Smooth muscle cell (in vitro differentiated cells): ENCODE data around the gene SLC16A11. TPM values are rescaled to one million over a fixed set of nuclear protein-coding genes. Genes with fewer than 3 reads are reported as not detected.
A peak's percentile ranks its signal among the peaks of the same experiment; 100 is the strongest.
"Not testable (repeated sequence)": the region's sequence is repeated elsewhere in the genome, so short reads cannot be mapped to it uniquely, and the experiment has no call there.

Source experiments
- DNase-seq: peaks from one replicate; lab custom pipeline; 2025; ENCODE audit not compliant: unreplicated experiment; lab: John Stamatoyannopoulos, UW
- H2AFZ ChIP-seq: fragments of 200-600 bp; sonication (generic); 2 replicates; pipeline ENCODE4 v1.6.0; 2016; ENCODE audit warnings: antibody characterized with exemption, low read depth, mild to moderate bottlenecking
- H3F3A ChIP-seq: fragments of 200-600 bp; sonication (generic); 2 replicates; pipeline ENCODE4 v1.6.0; 2017; ENCODE audit warnings: antibody characterized with exemption, low read depth
- H3K27ac ChIP-seq: fragments of 200-600 bp; sonication (generic); 2 replicates; pipeline ENCODE4 v1.5.1; 2016; ENCODE audit warnings: low read depth, mild to moderate bottlenecking
- H3K27me3 ChIP-seq: fragments of 200-600 bp; sonication (generic); 2 replicates; pipeline ENCODE4 v1.6.1; 2016; ENCODE audit warnings: low read depth, mild to moderate bottlenecking
- H3K36me3 ChIP-seq: fragments of 200-600 bp; sonication (generic); 2 replicates; pipeline ENCODE4 v1.5.1; 2016; ENCODE audit warnings: low read depth
- H3K4me1 ChIP-seq: fragments of 200-600 bp; sonication (generic); 2 replicates; pipeline ENCODE4 v1.5.1; 2016; ENCODE audit warnings: low read depth
- H3K4me2 ChIP-seq: fragments of 200-600 bp; sonication (generic); 2 replicates; pipeline ENCODE4 v1.6.0; 2016; ENCODE audit warnings: mild to moderate bottlenecking
- H3K4me3 ChIP-seq: fragments of 200-600 bp; sonication (generic); 2 replicates; pipeline ENCODE4 v1.5.1; 2016; ENCODE audit warnings: mild to moderate bottlenecking
- H3K79me2 ChIP-seq: fragments of 200-600 bp; sonication (generic); 2 replicates; pipeline ENCODE4 v1.6.0; 2016; ENCODE audit warnings: low read depth, mild to moderate bottlenecking
- H3K9ac ChIP-seq: fragments of 200-600 bp; sonication (generic); 2 replicates; pipeline ENCODE4 v1.6.0; 2016; ENCODE audit warnings: low read depth
- H3K9me3 ChIP-seq: fragments of 200-600 bp; sonication (generic); replicated peaks from 2 replicates; pipeline ENCODE4 v1.5.1; 2016; ENCODE audit warnings: low read depth
- H4K20me1 ChIP-seq: fragments of 200-600 bp; sonication (generic); 2 replicates; pipeline ENCODE4 v1.6.0; 2016; ENCODE audit warnings: low read depth
- WGBS: methylation state at CpG from one replicate; pipeline ENCODE4 v1.1.7; 2016; ENCODE audit warnings: low lambda C conversion rate; 5-methylcytosine and 5-hydroxymethylcytosine counted together
- polyA plus RNA-seq: library from polyadenylated mRNA; unstranded; fragments of >200 nt; fragmentation: Nextera tagmentation; extraction: Ambion mirVana; gene quantifications from 2 replicates; pipeline ENCODE4 v1.2.1, GENCODE V29; 2016
- total RNA-seq: library from RNA; depleted of rRNA; stranded (reverse); fragments of >200 nt; gene quantifications from 2 replicates; pipeline ENCODE4 v1.2.3, GENCODE V29; 2014
- TF ChIP-seq, protein P1 (sequence below): fragments of 200-600 bp; sonication (generic); IDR thresholded peaks from 2 replicates; pipeline ENCODE4 v1.5.1; 2017; ENCODE audit warnings: borderline replicate concordance, mild to moderate bottlenecking, antibody characterized with exemption; ENCODE audit not compliant: insufficient read depth, poor library complexity, severe bottlenecking

Gene SLC16A11
- total and polyA plus RNA-seq, 2 experiments from 2014 or later: 0.36 to 0.80 TPM

DNA sequence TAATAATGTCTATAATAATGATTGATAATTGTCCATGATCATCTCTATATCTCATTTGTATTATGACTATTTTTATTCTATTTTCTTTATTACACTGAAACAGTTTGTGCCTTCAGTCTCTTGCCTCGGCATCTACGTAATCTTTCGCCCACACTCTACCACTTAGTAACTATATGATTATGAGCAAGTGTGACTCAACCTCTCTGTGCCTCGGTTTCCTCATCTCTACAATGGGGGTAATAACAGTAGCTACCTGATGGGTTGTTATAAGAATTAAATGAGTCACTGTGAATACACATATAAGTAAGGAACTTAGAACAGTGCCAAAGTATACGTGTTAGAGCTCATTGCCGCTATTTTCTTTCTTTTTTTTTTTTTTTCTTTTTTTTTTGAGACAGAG is 3.7 kb upstream of the SLC16A11 start:
- no peak overlapping the region for H3K4me3 ChIP-seq
- TF ChIP-seq, protein P1, sequence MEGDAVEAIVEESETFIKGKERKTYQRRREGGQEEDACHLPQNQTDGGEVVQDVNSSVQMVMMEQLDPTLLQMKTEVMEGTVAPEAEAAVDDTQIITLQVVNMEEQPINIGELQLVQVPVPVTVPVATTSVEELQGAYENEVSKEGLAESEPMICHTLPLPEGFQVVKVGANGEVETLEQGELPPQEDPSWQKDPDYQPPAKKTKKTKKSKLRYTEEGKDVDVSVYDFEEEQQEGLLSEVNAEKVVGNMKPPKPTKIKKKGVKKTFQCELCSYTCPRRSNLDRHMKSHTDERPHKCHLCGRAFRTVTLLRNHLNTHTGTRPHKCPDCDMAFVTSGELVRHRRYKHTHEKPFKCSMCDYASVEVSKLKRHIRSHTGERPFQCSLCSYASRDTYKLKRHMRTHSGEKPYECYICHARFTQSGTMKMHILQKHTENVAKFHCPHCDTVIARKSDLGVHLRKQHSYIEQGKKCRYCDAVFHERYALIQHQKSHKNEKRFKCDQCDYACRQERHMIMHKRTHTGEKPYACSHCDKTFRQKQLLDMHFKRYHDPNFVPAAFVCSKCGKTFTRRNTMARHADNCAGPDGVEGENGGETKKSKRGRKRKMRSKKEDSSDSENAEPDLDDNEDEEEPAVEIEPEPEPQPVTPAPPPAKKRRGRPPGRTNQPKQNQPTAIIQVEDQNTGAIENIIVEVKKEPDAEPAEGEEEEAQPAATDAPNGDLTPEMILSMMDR: no peak
- WGBS: 84% methylated on average over 6 of the region's 6 CpGs
- H2AFZ ChIP-seq: no peak overlapping the region
- H3K79me2 ChIP-seq: no peaks in the 10 kb centered on the region
- peaks cover 8% of the 10 kb centered on the region for H3K27me3 ChIP-seq
- H3K9me3 ChIP-seq: no peaks in the 10 kb centered on the region
- no peaks in the 10 kb centered on the region for H4K20me1 ChIP-seq
- H3K4me2 ChIP-seq: peak overlapping the region; percentile 81
- H3K27ac ChIP-seq: no peak overlapping the region
- no peaks in the 10 kb centered on the region for H3K36me3 ChIP-seq
- H3K4me1 ChIP-seq: peaks cover 6% of the 10 kb centered on the region
- no peaks in the 10 kb centered on the region for H3F3A ChIP-seq
- H3K9ac ChIP-seq: no peak overlapping the region
- no peak for DNase-seq

DNA sequence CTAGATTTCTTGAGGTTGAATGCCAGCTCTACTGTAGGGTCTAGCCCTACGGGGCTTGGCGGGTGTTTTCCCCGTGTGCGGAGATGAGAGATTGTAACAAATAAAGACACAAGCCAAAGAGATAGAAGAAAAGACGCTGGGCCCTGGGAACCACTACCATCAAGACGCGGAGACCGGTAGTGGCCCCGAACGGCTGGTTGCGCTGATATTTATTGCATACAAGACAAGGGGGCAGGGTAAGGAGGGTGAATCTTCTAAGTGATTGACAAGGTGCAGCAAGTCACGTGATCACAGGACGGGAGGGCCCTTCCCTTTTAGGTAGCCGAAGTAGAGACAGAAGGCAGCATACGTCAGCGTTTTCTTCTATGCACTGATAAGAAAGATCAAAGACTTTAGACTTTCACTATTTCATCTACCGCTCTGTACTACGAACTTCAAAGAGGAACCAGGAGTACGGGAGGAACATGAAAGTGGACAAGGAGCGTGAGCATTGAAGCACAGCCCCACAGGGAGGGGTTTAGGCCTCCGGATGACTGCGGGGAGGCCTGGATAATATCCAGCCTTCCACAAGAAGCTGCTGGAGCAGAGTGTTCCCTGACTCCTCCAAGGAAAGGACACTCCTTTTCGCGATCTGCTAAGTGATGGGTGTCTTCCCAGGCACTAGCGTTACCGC is 3.0 kb upstream of the SLC16A11 start:
- not testable (repeated sequence) for H3K4me1 ChIP-seq, H3F3A ChIP-seq, H3K9ac ChIP-seq, H3K9me3 ChIP-seq, H3K79me2 ChIP-seq, DNase-seq, H3K27me3 ChIP-seq, H4K20me1 ChIP-seq, H3K36me3 ChIP-seq
- Histone ChIP-seq H3K4me2 (peak overlapping the region; percentile 81), H3K27ac (peak overlapping the region; percentile 59), H3K4me3 (peak overlapping the region; percentile 40), H2AFZ (peak overlapping the region; percentile 53)
- WGBS: 3% methylated on average over 26 of the region's 26 CpGs

GRCh38 chr17:7046127-7046724 is 2.3 kb upstream of the SLC16A11 start:
- H3K9ac ChIP-seq: no peak overlapping the region
- 6% methylated on average over 15 of the region's 15 CpGs for WGBS
- no peaks in the 10 kb centered on the region for H3K79me2 ChIP-seq
- H3F3A ChIP-seq: peaks cover 2% of the 10 kb centered on the region
- TF ChIP-seq, protein P1: no peak
- peaks cover 8% of the 10 kb centered on the region for H3K27me3 ChIP-seq
- H3K27ac ChIP-seq: peak overlapping the region; percentile 59
- H3K9me3 ChIP-seq: no peaks in the 10 kb centered on the region
- peaks cover 6% of the 10 kb centered on the region for H3K4me1 ChIP-seq
- H4K20me1 ChIP-seq: no peaks in the 10 kb centered on the region
- H3K4me2 ChIP-seq: peak overlapping the region; percentile 81
- DNase-seq: no peak
- no peaks in the 10 kb centered on the region for H3K36me3 ChIP-seq
- H3K4me3 ChIP-seq: peak overlapping the region; percentile 40
- peak overlapping the region; percentile 53 for H2AFZ ChIP-seq

DNA sequence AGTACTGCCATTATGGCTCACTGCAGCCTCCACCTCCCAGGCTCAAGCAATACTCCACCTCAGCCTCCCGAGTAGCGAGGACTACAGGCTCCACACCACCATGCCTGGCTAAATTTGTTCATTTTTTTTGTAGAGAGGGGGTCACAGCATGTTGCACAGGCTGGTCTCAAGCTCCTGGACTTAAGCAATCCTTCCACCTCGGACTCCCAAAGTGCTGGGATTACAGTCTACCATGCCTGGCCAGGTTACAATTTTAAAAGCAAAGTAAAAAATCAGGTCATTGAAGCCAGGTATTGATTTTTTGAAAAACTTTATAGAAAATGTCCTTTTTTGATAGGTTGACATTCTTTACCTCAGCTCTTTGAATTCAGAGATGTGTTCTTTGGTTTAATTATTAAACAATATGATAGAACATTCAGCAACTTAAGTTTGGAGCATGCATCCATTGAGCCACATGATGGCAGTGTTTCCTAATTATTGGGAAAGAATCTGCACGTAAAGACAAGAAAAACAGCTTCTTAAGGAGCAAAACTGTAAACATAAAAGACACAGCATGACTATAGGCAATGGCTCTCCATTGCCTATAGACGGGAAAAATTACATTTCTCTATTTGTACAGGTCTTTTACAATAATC is 1.7 kb upstream of the SLC16A11 start:
- Histone ChIP-seq H3F3A (peaks cover 4% of the 10 kb centered on the region), H3K36me3 (no peaks in the 10 kb centered on the region), H3K9ac (no peak overlapping the region), H3K4me3 (peak overlapping the region; percentile 40), H3K27me3 (peaks cover 8% of the 10 kb centered on the region), H2AFZ (no peak overlapping the region), H3K4me1 (peaks cover 6% of the 10 kb centered on the region), H3K9me3 (no peaks in the 10 kb centered on the region), H3K4me2 (peak overlapping the region; percentile 81), H3K79me2 (no peaks in the 10 kb centered on the region), H3K27ac (peak overlapping the region; percentile 59), H4K20me1 (no peaks in the 10 kb centered on the region)
- 42% methylated on average over 5 of the region's 5 CpGs for WGBS
- TF ChIP-seq, protein P1: peak; percentile 86
- DNase-seq: no peak
